Right lobe of liver (tissue), 6 donors: Measurements from ENCODE around the gene LY6G6C. TPM values are rescaled to one million over a fixed set of nuclear protein-coding genes. Genes with fewer than 3 reads are reported as not detected.

Experiments used
- ATAC-seq, 4 donors: fragments of 200-7000 bp; cut with Tn5 transposase; one replicate each; pipeline ENCODE4 v1.9.1; 2020; ENCODE audit warnings: mild to moderate bottlenecking in 4 of 4, moderate library complexity in 4 of 4
- DNase-seq, 3 donors: peaks; one replicate each; pipeline ENCODE4 v3.0.0-alpha.2; 2020
- H3K27ac ChIP-seq, 3 donors: fragments of 200-600 bp; one replicate each; pipeline ENCODE4 v1.8.0; 2022
- H3K27me3 ChIP-seq, 2 donors: fragments of 200-600 bp; one replicate each; pipeline ENCODE4 v1.8.0; 2022
- H3K36me3 ChIP-seq, 4 donors: fragments of 200-600 bp; sonication (generic) in 1 of 4; one replicate each; pipeline versions ENCODE4 v1.5.1 to v1.8.0; 2017 to 2022; ENCODE audit warnings: control low read depth in 1 of 4
- H3K4me1 ChIP-seq, 4 donors: fragments of 200-600 bp; sonication (generic) in 1 of 4; one replicate each; pipeline versions ENCODE4 v1.5.1 to v1.8.0; 2017 to 2022; ENCODE audit warnings: control low read depth in 1 of 4
- H3K4me3 ChIP-seq, 3 donors: fragments of 200-600 bp; one replicate each; pipeline ENCODE4 v1.8.0; 2022
- H3K9me3 ChIP-seq, 4 donors: fragments of 200-600 bp; sonication (generic) in 1 of 4; one replicate each; pipeline versions ENCODE4 v1.5.1 to v1.8.0; 2017 to 2022; ENCODE audit warnings: control low read depth in 1 of 4
- POLR2A ChIP-seq: fragments of 450-650 bp; IDR thresholded peaks from one replicate; pipeline ENCODE4 v1.6.1; 2017; ENCODE audit warnings: antibody characterized with exemption, mild to moderate bottlenecking
- WGBS: methylation state at CpG from one replicate; pipeline ENCODE4 v1.1.6; 2018; ENCODE audit warnings: low coverage, low lambda C conversion rate; ENCODE audit not compliant: insufficient coverage; ENCODE audit errors: missing lambda C conversion rate; 5-methylcytosine and 5-hydroxymethylcytosine counted together
- intact Hi-C, 2 donors: fragments of 100-400 bp; cut with DNase I; formaldehyde crosslinking; loops; one replicate each; pipeline versions ENCODE4 v1.11.2 to v1.14.1; 2022
- total RNA-seq, 6 experiments: library from RNA; depleted of rRNA in 2 of 6; stranded (reverse); fragments of >200 nt in 2 of 6; fragmentation: NEBNext Ultra II Directional in 3 of 6; extraction: Animal tissue kit (Norgen Biotek cat#: 25700) in 3 of 6; gene quantifications; one replicate each; pipeline versions ENCODE4 v1.1.0 to v1.2.4, GENCODE V29; 2016 to 2023
- TF ChIP-seq, protein P1 (sequence below), 4 donors: fragments of 200-600 bp in 3 of 4; fragments of 450-650 bp in 1 of 4; IDR thresholded peaks; one replicate each; pipeline versions ENCODE4 v1.5.1 to v1.8.0; 2016 to 2022; ENCODE audit warnings: antibody characterized with exemption in 4 of 4, mild to moderate bottlenecking in 2 of 4
- donor health status: DM: no; HTN: yes; CAD: no.
- donor health status: DM: no; HTN: no; CAD: no.
- donor health status: DM: no; HTN: no; CAD: no.
- donor health status: DM: no; HTN: yes; CAD: no.
- donor health status: DM: no; HTN: yes; CAD: no.

LY6G6C gene
- total RNA-seq, 6 experiments from 2014 or later, result not detected

DNA sequence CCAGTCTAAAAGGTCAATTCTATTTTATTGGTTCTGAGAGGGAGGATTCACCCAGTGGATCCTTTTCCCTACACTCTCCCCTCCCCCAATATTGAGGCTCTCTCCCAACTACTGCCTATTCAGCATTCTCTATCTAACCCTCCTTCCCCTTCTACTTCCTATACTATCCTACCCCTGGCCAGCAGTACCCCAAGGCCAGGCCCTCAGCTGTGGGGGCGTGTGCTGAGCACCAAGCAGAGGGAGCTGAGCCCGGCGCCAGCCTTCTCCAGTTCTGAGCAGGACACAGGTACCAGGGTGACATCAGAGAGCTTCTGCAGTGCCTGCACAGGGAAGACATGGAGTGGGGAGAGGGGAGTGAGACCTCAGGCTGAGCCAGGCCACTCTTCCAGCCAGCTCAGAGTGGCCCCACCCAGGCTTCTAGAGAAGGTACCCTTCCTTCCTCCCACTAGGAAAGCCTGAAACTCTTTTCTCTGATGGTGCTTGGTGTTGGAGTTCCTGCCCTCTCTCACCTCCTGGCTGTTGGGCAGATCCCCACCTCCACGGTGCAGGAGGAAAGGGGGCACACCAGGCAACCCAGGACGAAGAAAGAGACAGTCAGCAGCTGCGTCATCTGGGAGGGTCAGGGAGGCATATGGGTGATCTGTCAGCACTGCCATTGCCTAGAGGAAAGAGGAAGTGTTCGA, 5.6 kb upstream of the LY6G6C start:
- peak in 2 of 4 donors; percentile 2 to 11 for ATAC-seq
- peaks cover 0 to 9% (median 2%) of the 10 kb centered on the region in 4 donors for H3K4me1 ChIP-seq
- 44% methylated on average over 5 of the region's 7 CpGs for WGBS
- H3K27ac ChIP-seq, result peak overlapping the region; percentile 27 to 63 (median 53)
- peaks cover 0 to 20% (median 4%) of the 10 kb centered on the region in 4 donors for H3K36me3 ChIP-seq
- no peaks in the 10 kb centered on the region for H3K9me3 ChIP-seq
- intact Hi-C loops, result no loop called here
- no peak overlapping the region for H3K4me3 ChIP-seq
- no peaks in the 10 kb centered on the region for H3K27me3 ChIP-seq
- peak in 2 of 3 donors; percentile 38 to 50 for DNase-seq
- no peak for TF ChIP-seq POLR2A
- TF ChIP-seq, protein P1, sequence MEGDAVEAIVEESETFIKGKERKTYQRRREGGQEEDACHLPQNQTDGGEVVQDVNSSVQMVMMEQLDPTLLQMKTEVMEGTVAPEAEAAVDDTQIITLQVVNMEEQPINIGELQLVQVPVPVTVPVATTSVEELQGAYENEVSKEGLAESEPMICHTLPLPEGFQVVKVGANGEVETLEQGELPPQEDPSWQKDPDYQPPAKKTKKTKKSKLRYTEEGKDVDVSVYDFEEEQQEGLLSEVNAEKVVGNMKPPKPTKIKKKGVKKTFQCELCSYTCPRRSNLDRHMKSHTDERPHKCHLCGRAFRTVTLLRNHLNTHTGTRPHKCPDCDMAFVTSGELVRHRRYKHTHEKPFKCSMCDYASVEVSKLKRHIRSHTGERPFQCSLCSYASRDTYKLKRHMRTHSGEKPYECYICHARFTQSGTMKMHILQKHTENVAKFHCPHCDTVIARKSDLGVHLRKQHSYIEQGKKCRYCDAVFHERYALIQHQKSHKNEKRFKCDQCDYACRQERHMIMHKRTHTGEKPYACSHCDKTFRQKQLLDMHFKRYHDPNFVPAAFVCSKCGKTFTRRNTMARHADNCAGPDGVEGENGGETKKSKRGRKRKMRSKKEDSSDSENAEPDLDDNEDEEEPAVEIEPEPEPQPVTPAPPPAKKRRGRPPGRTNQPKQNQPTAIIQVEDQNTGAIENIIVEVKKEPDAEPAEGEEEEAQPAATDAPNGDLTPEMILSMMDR (IDR thresholded peaks at IDR 0.05), result no peak

DNA sequence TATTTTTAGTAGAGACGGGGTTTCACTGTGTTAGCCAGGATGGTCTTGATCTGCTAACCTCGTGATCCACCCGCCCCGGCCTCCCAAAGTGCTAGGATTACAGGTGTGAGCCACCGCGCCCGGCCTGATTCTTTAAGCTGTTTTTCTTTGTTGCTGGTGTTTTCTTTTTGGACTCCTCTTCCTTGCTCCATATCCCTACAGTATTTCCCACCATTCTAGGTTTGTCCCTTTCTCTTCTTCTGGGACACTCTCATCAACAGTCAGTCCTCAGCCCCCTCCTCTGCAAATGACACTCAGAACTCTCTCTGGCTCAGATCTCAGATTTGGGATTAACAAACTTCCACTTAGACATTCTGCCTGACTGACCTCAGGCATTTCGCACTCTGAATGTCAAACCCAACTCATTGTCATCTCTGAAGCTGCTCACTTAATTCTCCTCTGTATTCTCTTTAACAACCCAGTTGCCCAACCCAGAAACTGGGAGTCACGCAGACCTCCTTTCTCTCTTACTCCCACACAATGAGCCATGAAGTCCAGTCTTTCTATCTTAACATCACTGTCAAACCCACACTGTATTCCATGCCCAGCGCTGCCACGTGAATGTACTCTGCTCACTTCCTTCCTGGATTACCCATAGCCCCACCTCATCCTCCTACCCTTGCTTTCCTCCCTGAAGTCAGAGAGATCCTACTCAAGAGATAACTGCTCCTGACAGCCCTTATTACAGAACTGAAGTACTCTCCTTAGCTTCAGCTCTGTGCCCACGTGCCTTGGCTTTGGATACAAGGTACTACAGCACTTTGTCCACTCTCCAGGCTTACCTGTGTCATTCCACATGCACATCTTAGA, 4.2 kb upstream of the LY6G6C start:
- WGBS, result 83% methylated on average over 7 of the region's 12 CpGs
- Histone ChIP-seq H3K27me3 (no peaks in the 10 kb centered on the region), H3K27ac (no peak overlapping the region), H3K4me3 (no peak overlapping the region), H3K4me1 (peaks cover 0 to 9% (median 2%) of the 10 kb centered on the region in 4 donors), H3K9me3 (no peaks in the 10 kb centered on the region), H3K36me3 (peaks cover 0 to 7% (median 0%) of the 10 kb centered on the region in 4 donors)
- ATAC-seq, result no peak
- no peak for DNase-seq
- TF ChIP-seq, protein P1 (IDR thresholded peaks at IDR 0.05), result no peak
- intact Hi-C loops, result no loop called here

DNA sequence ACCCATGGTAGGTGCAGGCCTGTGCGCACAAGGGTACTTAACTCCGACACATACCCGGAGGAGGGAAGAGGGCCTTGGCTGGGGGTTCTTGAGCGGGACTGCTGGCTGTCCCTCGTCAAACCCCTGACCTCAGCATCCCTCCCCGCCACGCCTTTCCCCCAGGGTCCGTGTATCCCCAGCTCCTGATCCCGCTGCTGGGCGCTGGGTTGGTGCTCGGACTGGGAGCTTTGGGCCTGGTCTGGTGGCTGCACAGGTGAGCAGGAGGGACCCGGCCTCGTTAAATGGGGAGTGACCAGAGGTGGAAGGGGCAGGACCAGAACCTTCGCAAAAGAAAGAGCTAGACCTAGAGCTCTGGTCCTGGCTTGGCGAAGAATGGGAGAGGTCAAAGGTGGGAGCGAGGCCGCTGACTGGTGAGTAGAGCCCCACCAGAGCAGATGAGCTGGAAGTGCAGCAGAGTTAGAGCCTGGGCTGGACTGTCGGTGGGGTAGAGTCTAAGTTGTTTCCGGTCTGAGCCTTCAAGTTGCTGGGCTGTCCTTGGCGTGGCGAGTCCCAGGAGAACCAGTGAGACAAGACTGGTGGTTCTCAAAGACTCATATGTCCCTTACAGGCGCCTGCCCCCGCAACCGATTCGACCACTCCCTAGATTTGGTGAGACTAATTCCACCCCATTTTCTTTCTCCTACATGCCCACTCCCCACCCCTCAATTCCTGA, 2.6 kb upstream of the LY6G6C start:
- no peak overlapping the region for H3K4me3 ChIP-seq
- peaks cover 0 to 5% (median 2%) of the 10 kb centered on the region in 4 donors for H3K4me1 ChIP-seq
- no peak overlapping the region for H3K27ac ChIP-seq
- H3K27me3 ChIP-seq, result no peaks in the 10 kb centered on the region
- no peaks in the 10 kb centered on the region for H3K9me3 ChIP-seq
- ATAC-seq, result no peak
- no peak for DNase-seq
- TF ChIP-seq POLR2A, result no peak
- TF ChIP-seq, protein P1 (IDR thresholded peaks at IDR 0.05), result no peak
- intact Hi-C loops, result no loop called here
- H3K36me3 ChIP-seq, result peaks cover 0 to 5% (median 0%) of the 10 kb centered on the region in 4 donors
- 100% methylated on average over 1 of the region's 25 CpGs for WGBS

DNA sequence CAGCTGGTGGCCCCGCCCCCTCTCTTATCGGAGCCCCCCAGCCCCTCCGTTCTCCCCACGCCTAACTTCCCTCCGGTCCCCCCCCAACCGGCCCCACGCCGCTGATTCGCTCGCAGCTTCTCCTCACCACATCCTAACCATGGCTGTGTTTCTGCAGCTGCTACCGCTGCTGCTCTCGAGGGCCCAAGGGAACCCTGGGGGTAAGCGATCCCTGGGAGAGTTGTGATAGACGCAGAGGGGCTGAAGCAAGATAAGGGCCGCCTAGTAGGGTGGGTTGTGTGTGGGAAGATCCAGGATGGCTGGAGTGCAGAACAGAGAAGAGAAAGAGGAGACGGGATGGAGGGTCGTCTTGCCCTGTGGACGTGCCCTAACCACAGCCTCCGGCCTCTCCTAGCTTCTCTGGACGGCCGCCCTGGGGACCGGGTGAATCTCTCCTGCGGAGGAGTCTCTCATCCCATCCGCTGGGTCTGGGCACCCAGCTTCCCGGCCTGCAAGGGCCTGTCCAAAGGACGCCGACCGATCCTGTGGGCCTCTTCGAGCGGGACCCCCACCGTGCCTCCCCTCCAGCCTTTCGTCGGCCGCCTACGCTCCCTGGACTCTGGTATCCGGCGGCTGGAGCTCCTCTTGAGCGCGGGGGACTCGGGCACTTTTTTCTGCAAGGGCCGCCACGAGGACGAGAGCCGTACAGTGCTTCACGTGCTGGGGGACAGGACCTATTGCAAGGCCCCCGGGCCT, 1.9 kb upstream of the LY6G6C start, which contains the start of gene MPIG6B:
Gene MPIG6B, plus strand, starts transcription at position 129 of the 735 bp plus-strand sequence. Its CDS starts 11 bp downstream, at position 140.
- intact Hi-C loops, result no loop called here
- Histone ChIP-seq H3K4me1 (peaks cover 0 to 4% (median 0%) of the 10 kb centered on the region in 4 donors), H3K36me3 (peaks cover 0 to 5% (median 0%) of the 10 kb centered on the region in 4 donors), H3K4me3 (no peak within 1 kb of the TSS), H3K9me3 (no peaks in the 10 kb centered on the region), H3K27ac (no peak within 1 kb of the TSS), H3K27me3 (no peaks in the 10 kb centered on the region)
- TF ChIP-seq POLR2A, result no peak
- TF ChIP-seq, protein P1 (IDR thresholded peaks at IDR 0.05), result no peak
- ATAC-seq, result no peak
- peak in 1 of 3 donors; percentile 47 for DNase-seq
- 56% methylated on average over 15 of the region's 46 CpGs for WGBS
